Measurements from ENCODE around the gene TTLL11.

- TF ChIP-seq EP300 (IDR thresholded peaks at IDR 0.05; ENCODE audit: borderline replicate concordance in 1 of 2, low read depth in 1 of 2, low read length in 1 of 2), result no peak
- no peak for TF ChIP-seq CHD2 (IDR thresholded peaks at IDR 0.05; ENCODE audit: low read length, partially characterized antibody)
- TF ChIP-seq CTCF (IDR thresholded peaks at IDR 0.05), result no peak
- no peak for TF ChIP-seq USF2 (IDR thresholded peaks at IDR 0.05; ENCODE audit: borderline replicate concordance, low read depth, low read length)
- TF ChIP-seq YY1 (IDR thresholded peaks at IDR 0.05; ENCODE audit: low read depth), result no peak
- TF ChIP-seq USF1 (IDR thresholded peaks at IDR 0.05; ENCODE audit: borderline replicate concordance, low read depth), result no peak
- no peak for TF ChIP-seq TEAD4 (IDR thresholded peaks at IDR 0.05; ENCODE audit: borderline replicate concordance, insufficient read depth)
- TF ChIP-seq RCOR1 (IDR thresholded peaks at IDR 0.05; ENCODE audit: low read length), result no peak
Observed at GRCh38 chr9:121900163-121900562, 192.9 kb downstream of the TTLL11 start.

All from SK-N-SH (cell line).